NCI-H1105 treated with DMSO at 0.1 percent for 48 hours (cell line): ENCODE results near the gene TMEM30A.
A peak's percentile ranks its signal among the peaks of the same experiment; 100 is the strongest.

Experiments used
- DNase-seq: peaks from one replicate; lab custom pipeline; 2025; lab: John Stamatoyannopoulos, UW

The TMEM30A gene

DNA sequence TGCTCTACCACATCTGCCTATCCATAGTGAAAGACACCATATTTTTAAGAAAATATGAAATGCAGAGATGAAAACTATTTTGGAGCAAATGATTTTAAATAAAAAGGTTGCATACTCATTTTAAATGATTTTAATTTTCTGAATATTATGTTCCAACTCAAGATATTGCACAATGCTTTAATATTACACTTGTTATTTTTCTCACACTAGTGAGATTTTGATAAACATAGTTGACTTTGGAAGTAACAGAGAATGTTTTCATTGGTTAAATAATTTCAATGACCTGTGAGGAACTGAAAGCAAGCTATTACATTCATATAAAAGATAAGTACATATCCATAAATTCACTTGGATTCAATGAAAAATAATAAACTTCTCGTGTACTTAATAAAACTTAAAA lies 7.2 kb upstream of the TMEM30A start:
- DNase-seq, result no peak

GRCh38 chr6:75291331-75291730 lies 6.7 kb upstream of the TMEM30A start:
- no peak for DNase-seq

DNA sequence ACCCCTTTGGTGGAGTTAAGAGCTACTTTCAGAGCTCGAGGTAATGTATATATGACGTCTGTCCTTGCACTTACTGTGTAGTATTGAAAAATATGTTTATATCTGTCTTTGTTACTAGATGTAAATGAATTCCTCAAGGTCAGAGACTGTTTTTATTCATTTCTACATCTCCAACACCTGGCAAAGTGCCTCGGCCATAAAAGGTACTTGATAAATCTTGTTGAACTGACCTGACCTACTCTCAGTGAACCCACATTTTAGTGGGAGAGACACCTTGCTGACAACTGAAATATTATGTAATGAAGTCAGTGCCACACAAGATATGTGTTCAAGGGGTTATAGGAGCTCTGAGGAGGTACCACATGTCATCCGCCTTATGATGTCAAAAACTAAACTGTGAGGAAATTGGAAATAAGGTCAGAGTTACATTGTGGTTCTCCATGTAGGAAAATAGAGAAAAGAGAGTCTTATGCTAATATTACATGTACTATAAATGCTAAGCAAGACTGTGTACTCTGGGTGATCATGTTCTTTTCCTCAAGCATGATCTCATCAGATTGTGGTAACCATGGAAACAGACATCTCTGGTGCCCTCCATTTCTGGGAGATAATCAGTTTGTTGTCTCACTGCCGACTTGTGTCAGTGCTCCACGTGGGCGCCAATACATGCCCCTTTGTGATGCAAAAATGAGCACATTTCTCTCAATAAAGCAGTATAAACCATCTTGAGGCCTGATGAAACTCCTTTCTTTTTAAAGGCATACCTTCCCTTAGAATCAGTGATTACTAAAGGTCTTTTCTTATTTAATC lies 5.7 kb upstream of the TMEM30A start:
- no peak for DNase-seq

DNA sequence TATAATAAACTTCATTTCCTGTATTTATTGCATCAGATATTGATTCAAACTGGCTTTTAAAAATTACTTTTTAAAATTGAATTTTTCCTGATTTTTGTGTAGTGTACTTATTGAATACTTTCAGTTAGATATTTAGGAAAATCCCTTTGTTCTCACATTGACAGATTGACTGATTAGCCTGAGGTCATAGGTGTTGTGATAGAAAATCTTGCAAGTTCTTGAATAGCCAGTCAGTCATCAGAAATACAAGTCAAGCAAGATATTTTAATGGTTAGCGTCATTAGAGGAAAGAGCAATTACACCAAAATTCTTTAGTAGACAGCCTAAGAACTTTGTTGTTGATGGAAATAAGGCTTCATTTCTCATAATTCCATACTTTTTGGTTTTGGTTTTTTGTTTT lies 3.4 kb upstream of the TMEM30A start:
- no peak for DNase-seq

- DNase-seq, result no peak
These were observed 2.8 kb upstream of the TMEM30A start for GRCh38 chr6:75287424-75287823.

DNA sequence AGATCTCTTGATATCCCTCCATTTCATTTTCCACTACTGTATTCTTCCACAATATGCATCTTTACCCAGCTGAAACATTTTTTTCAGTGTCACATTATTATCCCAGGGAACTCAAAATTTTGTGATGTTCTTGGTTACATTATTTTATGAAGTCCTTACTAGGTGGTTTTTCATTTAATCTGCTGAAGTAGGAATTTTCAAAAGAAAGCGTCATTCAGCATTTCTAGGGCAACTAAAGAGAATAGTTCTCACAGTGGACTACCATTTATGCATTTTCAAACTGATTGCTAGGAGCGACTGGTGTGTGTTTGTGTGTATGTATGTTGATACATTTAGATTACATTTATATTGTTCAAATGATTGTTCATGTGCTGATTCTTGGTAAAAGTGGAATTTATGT lies 2.4 kb upstream of the TMEM30A start:
- no peak for DNase-seq

GRCh38 chr6:75285283-75285639 lies 669 bp upstream of the TMEM30A start:
- DNase-seq, result no peak

DNA sequence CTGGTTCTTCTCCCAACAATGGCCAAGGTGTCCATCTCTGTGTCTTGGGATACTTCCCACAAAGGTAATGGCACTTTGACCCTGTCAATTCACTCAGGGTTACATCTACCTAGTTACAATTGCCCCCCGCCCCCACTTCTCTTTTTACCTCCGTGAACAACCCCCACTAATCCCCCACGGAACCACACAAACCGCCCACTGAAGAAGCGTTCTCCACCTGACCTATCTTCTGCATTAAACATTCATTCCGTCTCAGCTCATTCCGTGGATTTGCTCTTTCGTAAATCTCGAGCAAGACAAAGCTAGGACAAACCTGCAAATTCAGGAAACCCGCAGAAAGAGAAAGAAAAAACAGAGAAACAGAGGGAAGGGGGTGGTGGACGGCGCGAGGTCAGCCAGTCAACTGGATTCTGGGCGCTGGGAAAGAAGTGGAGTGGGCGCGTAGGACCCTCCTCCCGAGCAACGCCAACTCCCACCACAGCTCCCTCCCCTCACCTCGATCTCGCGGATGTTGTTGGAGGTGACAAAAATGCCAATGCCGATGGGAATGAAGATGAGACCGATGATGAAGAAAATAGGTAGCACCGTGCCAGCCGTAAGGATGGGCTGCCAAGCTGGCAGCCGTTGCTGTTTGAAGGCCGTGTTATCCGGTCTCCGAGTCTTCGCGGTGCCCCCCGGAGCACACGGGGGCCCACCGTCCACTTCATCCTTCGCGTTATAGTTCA lies 523 bp downstream of the TMEM30A start:
- peak; percentile 56 for DNase-seq

DNA sequence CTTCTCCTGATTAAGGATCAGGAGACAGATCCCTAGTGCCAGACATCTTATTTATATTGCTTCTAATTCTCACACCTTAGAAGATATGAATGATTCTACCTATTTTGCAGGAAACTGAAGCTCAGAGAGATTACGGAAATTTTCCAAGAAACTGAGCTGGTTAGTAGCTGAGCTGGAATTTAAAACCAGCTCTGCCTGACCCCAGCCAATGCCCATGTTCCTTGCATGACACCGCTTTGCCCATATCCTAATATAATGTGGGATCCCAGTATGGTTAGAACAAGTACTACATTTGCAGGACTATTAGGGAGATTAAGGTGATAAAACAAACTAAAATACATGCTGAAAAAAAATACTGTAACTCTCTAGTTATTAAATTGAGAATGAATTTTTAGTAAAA lies 1.9 kb downstream of the TMEM30A start:
- DNase-seq, result no peak

DNA sequence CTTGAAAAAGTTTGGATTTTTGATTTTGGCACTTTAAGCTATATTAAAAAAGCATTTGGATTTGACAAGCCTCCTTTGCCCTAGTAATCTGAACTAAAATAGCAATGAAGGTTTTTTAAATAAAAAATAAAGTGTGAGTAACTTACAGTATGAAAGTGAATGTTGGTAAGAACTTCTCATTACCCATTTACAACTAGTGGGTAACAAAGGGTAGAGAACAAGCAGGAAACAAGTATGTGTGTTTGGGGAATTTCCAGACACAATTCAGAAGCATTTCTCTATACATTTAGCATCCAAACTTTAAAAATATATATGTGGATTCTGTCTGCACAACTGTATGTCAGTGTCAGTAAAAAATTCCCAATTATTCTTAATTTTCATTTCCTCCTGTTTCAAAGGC lies 2.9 kb downstream of the TMEM30A start:
- no peak for DNase-seq

GRCh38 chr6:75280131-75280855 lies 4.3 kb downstream of the TMEM30A start:
- DNase-seq, result no peak

- DNase-seq, result no peak
These were observed 5.2 kb downstream of the TMEM30A start for GRCh38 chr6:75279418-75279817.

DNA sequence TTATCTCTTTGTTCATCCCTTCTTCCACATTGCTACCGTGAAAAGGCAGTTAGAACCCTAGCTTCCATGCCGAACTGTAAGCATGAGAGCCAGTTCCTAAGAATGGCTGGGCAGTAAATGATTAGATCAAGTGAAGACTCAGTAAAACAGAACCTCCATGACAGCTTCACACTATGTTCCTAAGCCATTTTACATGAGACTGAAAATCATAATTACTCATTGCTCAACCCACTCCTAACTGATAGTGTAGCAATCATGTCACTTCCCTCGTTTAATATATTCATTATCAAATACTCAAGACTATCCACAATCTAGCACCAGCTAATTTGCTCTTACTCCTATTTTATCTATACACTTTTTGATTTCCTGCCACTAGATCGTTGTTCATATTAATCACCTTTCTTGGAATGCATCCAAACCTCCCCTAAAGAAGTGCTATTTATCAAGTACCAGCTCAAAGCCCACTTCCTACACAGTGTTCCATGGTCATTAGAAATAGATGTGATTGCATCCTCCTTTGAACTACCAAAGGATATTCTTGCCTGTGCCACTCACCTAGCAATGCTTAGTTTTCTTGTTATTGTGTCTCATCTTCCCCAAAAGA lies 6.0 kb downstream of the TMEM30A start:
- DNase-seq, result peak; percentile 59

- DNase-seq, result no peak
These were observed 9.5 kb downstream of the TMEM30A start for GRCh38 chr6:75275067-75275466.

- DNase-seq, result no peak
These were observed 11.6 kb downstream of the TMEM30A start for GRCh38 chr6:75273009-75273408.

DNA sequence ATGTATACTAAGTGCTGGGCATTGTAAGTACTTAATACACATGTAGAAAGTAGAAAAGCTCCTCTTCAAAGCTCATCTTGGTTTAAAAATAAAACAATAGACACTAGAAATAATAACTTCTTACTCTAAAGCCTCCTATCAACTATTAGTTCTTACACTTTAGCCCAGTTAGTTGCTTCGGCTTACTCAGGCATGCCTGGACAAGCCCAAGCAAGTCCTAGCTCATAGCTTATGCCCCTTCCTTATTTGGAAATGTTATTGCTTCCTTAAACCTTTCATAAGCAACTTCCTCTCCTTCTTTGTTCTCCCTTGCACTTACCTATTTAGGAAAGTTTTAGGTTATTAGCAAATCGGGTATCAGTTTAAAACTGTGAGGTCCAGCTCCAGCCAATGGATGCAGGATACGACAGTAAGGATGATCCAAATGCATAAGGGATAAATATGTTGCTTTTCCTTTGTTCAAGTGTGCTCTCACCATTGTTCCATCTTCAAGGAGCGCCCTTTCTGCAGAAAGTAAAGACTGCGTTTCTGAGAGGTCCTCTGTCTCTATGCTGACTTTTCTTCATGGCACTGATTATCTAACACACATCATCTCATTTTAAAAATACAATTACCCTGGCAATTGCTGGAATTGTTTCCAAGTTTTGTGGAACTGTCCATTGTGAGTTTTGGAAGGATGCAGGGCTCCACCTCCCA lies 12.3 kb downstream of the TMEM30A start:
- peak; percentile 18 for DNase-seq

- no peak for DNase-seq
These were observed 15.6 kb downstream of the TMEM30A start for GRCh38 chr6:75268988-75269354.

DNA sequence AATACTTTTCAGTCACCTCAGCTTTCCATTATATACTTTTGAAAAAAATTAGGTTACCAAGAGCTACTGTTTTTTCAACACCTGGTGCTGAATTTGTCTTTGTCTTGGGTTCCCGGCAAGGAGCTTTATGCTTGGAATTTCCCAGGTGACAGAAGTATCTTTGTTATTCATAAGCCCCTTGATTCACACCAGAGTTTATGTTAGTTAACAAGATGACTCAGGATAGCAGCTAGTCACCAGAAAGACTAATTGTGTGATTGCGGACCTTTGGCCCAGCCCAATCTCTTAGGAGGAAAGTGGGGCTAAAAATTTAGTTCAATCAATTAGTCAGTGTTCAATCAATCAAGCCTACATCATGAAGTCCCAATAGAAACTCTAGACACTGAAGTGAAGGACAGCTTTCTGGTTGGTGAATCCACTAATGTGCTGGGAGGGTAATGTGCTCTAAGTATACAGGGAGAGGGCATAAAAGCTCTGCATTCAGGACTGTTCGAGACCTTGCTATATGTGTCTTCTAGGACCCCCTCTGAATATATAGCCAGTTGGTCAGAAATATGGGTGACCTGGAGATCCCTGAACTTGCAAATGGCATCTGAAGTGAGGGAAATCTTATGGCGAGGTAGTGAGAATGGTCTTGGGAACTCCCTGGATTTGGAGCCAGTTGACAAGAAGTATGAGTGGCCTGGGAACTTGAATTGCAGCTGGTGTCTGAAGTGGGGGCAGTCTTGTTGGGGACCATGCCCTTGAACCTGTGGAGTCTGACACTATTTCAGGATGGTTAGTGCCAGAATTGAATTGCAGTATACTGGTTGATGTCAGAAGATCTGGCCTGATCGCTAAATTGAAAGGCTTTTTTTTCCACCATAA lies 16.2 kb downstream of the TMEM30A start:
- DNase-seq, result no peak

DNA sequence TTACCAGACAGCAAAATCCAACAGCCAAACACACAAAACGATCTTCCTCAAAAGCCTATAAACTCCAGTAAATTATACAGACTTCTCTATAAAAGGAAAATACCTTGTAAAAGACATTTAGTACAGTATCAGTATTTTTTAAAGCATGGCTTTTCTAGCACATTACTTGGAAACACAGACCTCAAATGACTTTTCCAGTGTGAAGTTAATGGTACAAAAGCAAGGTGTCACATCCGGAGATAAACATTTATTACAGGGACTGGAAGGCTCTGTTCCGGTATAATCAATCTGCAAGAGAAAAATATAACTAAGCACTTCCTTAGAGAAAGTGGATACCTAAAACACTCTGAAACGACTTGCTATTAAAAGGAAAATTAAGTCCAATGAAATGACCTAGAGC lies 17.1 kb downstream of the TMEM30A start:
- no peak for DNase-seq

DNA sequence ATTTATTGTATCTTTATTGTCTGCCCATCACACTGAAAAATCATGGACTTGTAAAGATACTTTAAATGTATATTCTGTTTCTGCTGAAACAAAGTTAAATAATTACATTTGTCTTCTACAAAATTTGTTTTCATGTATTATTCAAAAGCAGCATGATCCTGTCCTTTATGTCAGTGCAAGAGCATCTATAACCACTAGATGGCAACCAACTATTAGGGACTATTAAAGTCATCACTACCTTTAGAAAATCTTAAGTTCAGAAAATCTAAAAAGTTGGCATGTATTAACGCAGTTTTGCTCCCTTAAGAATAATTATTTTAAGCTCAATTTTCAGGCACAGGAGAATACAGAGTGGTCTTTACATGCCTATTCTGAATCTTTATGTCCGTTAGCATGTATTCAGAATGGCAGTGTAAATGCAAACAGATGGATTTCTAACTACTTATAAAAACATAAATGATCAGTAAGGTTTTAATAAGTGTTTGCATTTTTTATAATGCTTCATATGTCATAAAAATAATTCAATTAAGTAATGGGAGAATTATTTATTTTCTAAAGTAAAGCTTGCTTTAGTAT lies 17.8 kb downstream of the TMEM30A start:
- peak; percentile 50 for DNase-seq

GRCh38 chr6:75263401-75263750 lies 21.2 kb downstream of the TMEM30A start:
- no peak for DNase-seq
